Measurements from ENCODE around the gene ZFP36. TPM values are rescaled to one million over a fixed set of nuclear protein-coding genes. Genes with fewer than 3 reads are reported as not detected.

ZFP36 gene
- total and polyA plus RNA-seq, 2 donors (not counting 1 experiment from before 2014, with no cell fraction given), result 260 to 1,633 TPM

DNA sequence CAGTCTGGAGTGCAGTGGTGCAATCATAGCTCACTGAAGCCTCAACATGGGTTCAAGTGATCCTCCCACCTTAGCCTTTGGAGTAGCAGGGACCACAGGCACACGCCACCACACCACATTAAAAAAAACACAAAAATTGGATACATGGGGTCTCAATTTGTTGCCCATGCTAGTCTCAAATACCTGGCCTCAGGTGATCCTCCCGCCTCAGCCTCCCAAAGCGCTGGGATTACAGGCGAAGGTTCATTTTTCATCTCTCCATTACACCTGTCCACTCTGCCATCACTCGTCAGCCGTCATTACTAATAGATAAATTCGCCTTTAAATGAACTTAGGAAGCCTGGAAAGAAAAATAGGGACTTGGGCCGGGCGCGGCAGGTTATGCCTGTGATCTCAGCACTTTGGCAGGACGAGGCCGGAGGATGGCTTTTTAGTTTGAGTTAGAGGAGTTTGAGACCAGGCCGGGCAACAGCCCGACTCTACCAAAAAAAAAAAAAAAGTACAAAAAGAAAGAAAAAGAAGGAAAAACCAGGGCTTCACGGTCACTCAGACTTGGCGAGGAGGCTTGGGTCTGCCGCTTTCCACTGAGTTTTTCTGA is 38.0 kb downstream of the ZFP36 start:
- H3K4me3 ChIP-seq (ENCODE audit: control extremely low read depth in 1 of 5, extremely low read depth in 1 of 5, insufficient read depth in 1 of 5, low read depth in 2 of 5, low read length in 4 of 5), result peak overlapping the region; percentile 69 to 98 (median 95)
- no peaks in the 10 kb centered on the region for H3K9me3 ChIP-seq (ENCODE audit: control extremely low read depth in 1 of 3, control insufficient read depth in 2 of 3, insufficient read depth in 1 of 3, low read length in 2 of 3)
- no peak for ATAC-seq (ENCODE audit: low read depth)
- Mint-ChIP-seq H3K4me1 (peaks cover 58% of the 10 kb centered on the region), H3K27me3 (no peaks in the 10 kb centered on the region), H3K4me3 (peak overlapping the region; percentile 97), H3K27ac (peak overlapping the region; percentile 97), H3K9me3 (ENCODE audit: insufficient read depth) (no peaks in the 10 kb centered on the region)
- H2AFZ ChIP-seq (ENCODE audit: insufficient read depth, low read depth, low read length, poor library complexity, severe bottlenecking), result peak overlapping the region; percentile 73
- H3K36me3 ChIP-seq (replicated peaks in 1 of 2; ENCODE audit: control extremely low read depth in 1 of 2, control insufficient read depth in 1 of 2, extremely low read depth in 1 of 2, insufficient read depth in 2 of 2, low read length in 1 of 2), result peaks cover 0 to 4% of the 10 kb centered on the region in 2 experiments
- peak overlapping the region; percentile 91 to 95 for H3K27ac ChIP-seq (ENCODE audit: low read length in 2 of 2)
- no peak for DNase-seq
- peaks cover 51% of the 10 kb centered on the region for H3K79me2 ChIP-seq (ENCODE audit: control insufficient read depth, insufficient read depth, low read length)
- intact Hi-C loops (cut with micrococcal nuclease), result loop anchor here (1.0 to 10.0 kb wide), 10 partner anchors 8 to 390 kb away; partner anchors contain the start of genes DYRK1B, EID2, EID2B and MED29
- peaks cover 47 to 51% of the 10 kb centered on the region in 2 donors for H3K4me1 ChIP-seq (ENCODE audit: control insufficient read depth in 2 of 2, insufficient read depth in 2 of 2, low read length in 2 of 2)
- peak overlapping the region; percentile 96 for H3K4me2 ChIP-seq (replicated peaks; ENCODE audit: low read depth, low read length, poor library complexity, severe bottlenecking)
- CTCF ChIA-PET, result interaction anchor here (0.6 to 2.4 kb wide), 9 partner anchors 9 to 221 kb away, joined by 3 to 9 read pairs (median 3); partner anchors contain the start of gene RPS16
- 9% methylated on average over 5 of the region's 17 CpGs for WGBS (ENCODE audit: insufficient coverage)
- TF ChIP-seq EZH2 (IDR thresholded peaks at IDR 0.05; ENCODE audit: borderline replicate concordance, insufficient read depth, low read depth, low read length, poor library complexity, severe bottlenecking), result no peak
- TF ChIP-seq, protein P1, sequence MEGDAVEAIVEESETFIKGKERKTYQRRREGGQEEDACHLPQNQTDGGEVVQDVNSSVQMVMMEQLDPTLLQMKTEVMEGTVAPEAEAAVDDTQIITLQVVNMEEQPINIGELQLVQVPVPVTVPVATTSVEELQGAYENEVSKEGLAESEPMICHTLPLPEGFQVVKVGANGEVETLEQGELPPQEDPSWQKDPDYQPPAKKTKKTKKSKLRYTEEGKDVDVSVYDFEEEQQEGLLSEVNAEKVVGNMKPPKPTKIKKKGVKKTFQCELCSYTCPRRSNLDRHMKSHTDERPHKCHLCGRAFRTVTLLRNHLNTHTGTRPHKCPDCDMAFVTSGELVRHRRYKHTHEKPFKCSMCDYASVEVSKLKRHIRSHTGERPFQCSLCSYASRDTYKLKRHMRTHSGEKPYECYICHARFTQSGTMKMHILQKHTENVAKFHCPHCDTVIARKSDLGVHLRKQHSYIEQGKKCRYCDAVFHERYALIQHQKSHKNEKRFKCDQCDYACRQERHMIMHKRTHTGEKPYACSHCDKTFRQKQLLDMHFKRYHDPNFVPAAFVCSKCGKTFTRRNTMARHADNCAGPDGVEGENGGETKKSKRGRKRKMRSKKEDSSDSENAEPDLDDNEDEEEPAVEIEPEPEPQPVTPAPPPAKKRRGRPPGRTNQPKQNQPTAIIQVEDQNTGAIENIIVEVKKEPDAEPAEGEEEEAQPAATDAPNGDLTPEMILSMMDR (IDR thresholded peaks at IDR 0.05), result no peak
- H3K9ac ChIP-seq (ENCODE audit: low read length), result peak overlapping the region; percentile 98
- POLR2A ChIA-PET, result interaction anchor here (0.6 to 3.5 kb wide), 11 partner anchors 7 to 97 kb away, joined by 3 to 42 read pairs (median 5); partner anchors contain the start of genes MED29, PAF1, RPS16 and TIMM50
- H4K20me1 ChIP-seq (ENCODE audit: control insufficient read depth, insufficient read depth, low read length, poor library complexity, severe bottlenecking), result peaks cover 30% of the 10 kb centered on the region
- H3K27me3 ChIP-seq (replicated peaks in 1 of 4; ENCODE audit: control extremely low read depth in 1 of 4, control insufficient read depth in 3 of 4, insufficient read depth in 4 of 4, low read length in 3 of 4), result no peaks in the 10 kb centered on the region

All from B cell (primary cell).